Measurements from ENCODE around the gene C20orf204.
"Not testable (repeated sequence)": the region's sequence is repeated elsewhere in the genome, so short reads cannot be mapped to it uniquely, and the experiment has no call there.

The C20orf204 gene, protein sequence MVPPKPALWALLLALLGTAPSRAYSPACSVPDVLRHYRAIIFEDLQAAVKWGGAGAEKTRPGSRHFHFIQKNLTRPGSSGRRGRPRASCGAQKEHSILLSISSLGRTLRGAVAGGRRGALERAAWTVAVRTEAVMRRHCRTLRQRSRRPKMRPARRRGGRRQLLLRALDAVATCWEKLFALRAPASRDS

GRCh38 chr20:64035933-64036345, at the start of gene C20orf204:
Gene C20orf204 (plus strand): TSS chr20:64036182. CDS start chr20:64036324, 142 bp downstream.
- no peak for DNase-seq (ENCODE audit: low read depth in 2 of 2)

DNA sequence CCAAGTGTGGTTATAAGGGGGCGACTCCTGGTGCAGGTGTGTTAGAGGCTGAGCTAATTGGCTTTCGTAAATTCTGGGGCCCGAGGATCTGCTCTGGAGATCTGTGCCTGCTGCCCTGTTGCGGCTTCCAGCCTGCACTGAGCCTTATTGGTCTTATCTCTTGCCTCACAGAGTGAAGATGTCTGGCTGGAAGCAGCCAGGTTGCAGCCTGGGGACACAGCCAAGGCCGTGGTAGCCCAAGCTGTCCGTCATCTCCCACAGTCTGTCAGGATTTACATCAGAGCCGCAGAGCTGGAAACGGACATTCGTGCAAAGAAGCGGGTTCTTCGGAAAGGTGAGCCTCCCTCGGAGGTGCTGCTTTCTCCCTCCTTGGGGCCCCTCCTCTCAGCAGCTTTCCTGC, 35.1 kb upstream of the C20orf204 start:
- DNase-seq (ENCODE audit: low read depth in 2 of 2): no peak

DNA sequence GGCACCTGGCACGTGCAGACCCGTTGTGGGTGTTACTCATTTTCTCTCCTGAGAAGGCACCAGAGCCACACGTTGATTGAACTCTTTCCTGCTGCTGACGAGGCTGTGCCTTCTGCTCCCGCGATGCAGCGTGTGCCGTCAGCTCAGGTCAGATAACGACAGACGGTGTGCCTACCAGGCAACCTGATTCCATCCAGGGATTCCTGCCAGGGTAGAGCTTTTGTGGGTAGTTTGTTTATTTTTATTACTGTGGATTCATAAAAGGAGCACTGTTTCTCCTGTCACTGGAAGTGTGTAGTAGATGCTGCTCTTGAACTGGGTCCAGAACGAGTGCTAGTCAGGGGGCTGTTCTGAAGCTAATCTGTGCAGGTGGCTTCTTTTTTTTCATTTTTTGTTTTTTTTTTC, 34.4 kb upstream of the C20orf204 start:
- no peak for DNase-seq (ENCODE audit: low read depth in 2 of 2)

- DNase-seq (ENCODE audit: low read depth in 2 of 2): no peak
Measured at GRCh38 chr20:64003960-64004725, 31.8 kb upstream of the C20orf204 start.

GRCh38 chr20:64005394-64005793, 30.6 kb upstream of the C20orf204 start:
- no peak for DNase-seq (ENCODE audit: low read depth in 2 of 2)

- no peak for DNase-seq (ENCODE audit: low read depth in 2 of 2)
Measured at GRCh38 chr20:64006490-64006889, 29.5 kb upstream of the C20orf204 start.

DNA sequence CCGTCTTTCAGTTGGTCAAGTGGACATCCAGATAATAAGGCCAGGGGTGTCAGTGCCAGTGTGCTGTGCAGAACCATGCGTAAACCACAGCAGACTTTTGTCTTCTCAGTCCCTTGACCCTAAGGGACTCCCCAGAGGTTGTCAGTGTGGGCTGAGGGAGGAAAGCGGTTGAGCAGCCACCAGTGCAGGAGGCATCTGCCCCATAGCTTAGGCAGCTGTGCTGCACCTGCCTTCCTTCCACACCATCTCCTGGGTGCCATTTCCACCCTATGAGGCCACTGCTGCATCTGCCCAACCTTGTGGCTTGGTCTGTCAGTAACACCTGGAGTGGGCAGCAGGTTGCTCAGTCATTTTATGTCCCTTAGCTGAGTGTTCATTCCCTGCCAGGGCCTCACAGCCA, 29.1 kb upstream of the C20orf204 start:
- DNase-seq (ENCODE audit: low read depth in 2 of 2): no peak

DNA sequence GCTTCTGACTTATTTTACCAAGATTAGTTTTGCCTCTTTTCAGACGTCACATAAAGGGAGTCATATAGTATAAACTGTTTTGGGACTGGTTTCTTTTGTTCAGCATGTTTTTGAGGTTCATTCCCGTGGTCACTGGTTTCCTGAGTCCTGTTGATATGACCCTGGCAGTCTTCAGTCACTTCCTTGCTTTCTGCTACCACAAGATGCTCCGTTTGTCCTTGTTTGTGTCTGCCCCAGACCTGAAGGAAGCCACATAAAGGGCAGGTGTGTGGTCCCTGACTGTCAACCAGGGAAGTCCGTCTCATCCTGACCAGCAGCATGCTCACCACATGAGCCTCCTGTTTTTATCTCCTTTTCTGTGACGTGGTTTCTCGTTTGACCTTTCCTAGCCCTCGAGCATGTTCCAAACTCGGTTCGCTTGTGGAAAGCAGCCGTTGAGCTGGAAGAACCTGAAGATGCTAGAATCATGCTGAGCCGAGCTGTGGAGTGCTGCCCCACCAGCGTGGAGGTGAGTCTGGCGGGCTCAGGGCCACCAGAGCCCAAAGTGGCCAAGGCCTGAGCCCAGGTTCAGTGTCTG, 26.1 kb upstream of the C20orf204 start:
- no peak for DNase-seq (ENCODE audit: low read depth in 2 of 2)

GRCh38 chr20:64010711-64011237, 25.2 kb upstream of the C20orf204 start:
- DNase-seq (ENCODE audit: low read depth in 2 of 2): no peak

DNA sequence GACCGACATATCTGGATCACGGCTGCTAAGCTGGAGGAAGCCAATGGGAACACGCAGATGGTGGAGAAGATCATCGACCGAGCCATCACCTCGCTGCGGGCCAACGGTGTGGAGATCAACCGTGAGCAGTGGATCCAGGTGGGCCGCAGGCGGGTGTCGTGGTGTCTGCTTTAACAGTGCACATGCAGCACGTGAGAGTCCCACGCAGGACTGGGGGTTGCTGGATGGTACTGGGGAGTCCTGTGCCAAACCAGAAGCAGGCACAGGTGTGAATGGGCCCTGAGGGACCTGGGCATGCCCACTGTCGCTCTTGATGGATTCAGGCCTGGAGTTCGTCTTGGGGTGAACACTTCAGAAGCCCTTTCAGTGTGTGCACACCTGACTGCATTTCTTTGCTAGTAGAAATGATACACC, 24.6 kb upstream of the C20orf204 start:
- DNase-seq (ENCODE audit: low read depth in 2 of 2): no peak

DNA sequence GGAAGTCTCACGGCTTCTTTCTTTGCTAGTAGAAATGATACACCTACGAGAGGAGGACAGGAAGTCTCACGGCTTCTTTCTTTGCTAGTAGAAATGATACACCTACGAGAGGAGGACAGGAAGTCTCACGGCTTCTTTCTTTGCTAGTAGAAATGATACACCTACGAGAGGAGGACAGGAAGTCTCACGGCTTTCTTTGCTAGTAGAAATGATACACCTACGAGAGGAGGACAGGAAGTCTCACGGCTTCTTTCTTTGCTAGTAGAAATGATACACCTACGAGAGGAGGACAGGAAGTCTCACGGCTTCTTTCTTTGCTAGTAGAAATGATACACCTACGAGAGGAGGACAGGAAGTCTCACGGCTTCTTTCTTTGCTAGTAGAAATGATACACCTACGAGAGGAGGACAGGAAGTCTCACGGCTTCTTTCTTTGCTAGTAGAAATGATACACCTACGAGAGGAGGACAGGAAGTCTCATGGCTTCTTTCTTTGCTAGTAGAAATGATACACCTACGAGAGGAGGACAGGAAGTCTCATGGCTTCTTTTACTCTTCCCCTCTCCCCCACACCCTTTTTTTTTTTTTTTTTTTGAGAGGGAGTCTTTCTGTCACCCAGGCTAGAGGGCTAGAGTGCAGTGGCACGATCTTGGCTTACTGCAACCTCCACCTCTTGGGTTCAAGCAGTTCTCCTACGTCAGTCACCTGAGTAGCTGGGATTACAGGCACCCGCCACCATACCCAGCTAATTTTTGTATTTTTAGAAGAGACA, 23.4 kb upstream of the C20orf204 start:
- not testable (repeated sequence) for DNase-seq (ENCODE audit: low read depth in 2 of 2)

DNA sequence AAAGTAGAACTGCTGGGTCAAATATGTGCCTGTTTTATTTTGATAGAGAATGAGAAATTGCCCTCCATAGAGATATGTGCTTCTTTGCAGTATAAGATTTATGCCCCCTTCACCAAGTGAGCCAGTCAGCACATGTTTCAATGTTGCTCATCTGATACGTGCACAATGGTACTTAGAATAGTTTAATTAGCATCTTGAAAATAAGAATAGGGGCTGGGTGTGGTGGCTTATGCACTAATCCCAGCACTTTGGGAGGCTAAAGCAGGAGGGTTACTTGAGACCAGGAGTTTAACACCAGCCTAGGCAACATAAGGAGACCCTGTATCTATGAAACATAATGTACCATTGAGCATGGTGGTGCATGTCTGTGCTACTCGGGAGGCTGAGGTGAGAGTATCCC, 20.3 kb upstream of the C20orf204 start:
- DNase-seq (ENCODE audit: low read depth in 2 of 2): no peak

DNA sequence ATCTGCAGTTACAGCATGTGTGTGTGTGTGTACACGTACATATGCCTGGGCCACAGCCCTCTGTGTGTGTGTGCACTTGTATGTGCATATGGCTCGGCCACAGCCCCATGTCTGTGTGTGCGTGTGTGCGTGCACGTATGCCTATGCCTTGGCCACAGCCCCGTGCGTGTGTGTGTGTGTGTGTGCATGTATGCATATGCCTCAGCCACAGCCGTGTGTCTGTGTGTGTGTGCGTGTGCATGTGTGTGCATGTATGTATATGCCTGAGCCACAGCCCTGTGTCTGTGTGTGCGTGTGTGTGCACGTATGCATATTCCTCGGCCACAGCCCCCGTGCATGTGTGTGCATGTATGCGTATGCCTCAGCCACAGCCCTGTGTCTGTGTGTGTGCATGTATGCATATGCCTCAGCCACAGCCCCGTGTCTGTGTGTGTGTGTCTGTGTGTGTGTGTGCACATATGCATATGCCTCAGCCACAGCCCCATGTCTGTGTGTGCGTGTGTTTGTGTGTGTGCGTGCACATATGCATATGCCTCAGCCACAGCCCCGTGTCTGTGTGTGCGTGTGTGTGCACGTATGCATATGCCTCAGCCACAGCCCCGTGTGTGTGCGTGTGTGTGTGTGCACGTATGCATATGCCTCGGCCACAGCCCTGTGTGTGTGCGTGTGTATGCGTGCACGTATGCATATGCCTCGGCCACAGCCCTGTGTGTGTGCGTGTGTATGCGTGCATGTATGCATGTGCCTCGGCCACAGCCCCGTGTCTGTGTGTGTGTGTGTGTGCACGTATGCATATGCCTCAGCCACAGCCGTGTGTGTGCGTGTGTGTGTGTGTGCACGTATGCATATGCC, 14.6 kb upstream of the C20orf204 start:
- DNase-seq (ENCODE audit: low read depth in 2 of 2): no peak

DNA sequence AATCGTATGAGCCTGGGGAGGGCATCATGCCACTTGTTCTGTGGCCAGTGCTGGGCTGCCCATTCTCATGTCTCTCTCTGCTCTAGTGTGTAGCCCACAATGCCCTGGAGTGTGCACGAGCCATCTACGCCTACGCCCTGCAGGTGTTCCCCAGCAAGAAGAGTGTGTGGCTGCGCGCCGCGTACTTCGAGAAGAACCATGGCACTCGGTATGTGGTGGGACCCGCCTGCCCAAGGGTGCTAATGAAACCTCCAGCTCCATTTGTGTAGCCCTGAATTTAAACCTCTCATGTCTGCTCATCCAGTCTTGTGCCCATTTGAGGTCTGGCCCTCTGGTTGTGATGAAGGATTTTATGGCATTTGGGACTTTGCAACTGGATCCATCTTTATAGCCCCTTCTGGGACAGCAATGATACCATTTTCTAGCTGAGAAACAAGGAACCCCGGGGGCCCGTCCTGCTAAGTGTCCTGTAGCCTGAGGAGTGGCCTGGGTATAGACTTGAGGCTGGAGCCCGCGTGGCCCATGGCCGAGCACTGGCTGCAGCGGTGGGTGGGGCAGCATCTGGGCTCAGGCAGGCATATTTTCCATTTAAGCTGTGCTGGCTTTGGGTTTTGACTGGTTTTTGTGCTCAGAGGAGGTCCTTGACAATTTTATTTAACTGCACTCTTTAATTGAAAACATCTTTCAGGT, 13.2 kb upstream of the C20orf204 start:
- no peak for DNase-seq (ENCODE audit: low read depth in 2 of 2)

DNA sequence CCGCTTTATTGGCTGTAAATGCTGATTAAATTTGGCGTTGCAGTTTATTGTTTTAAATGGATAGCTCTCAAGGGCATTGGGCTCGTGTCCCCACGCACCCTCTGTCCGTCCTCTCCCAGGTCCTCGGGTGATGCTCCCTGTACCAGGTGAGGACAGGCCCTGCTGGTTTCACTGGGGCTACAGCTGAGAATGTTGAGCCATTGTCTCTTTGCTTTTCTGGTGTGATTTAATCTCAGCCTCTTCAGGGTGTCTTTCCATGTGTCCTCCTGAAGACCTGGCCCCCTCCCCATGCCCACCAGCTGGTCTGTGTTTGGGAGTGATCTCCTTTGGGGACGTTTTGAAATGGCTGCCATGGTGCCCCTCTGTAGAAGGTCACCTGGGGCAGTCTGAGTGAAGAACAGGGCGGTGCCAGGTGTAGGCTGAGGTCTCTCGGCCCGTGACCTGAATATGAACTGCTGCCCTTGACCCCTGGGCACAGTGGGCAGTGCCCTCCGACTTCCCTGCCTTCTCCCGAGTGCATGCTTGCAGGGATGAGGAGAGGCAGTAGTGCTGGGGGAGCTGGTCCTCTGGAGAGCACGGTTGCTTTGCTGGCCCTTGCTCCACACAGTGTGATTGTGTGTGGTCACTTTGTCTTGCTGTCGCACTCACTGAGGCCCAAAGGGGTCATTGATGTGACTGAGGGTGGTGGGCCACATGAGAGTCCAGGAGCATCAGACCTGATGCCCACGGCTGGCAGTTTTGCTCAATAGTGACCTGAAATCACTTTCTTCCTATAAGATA, 12.4 kb upstream of the C20orf204 start:
- no peak for DNase-seq (ENCODE audit: low read depth in 2 of 2)

DNA sequence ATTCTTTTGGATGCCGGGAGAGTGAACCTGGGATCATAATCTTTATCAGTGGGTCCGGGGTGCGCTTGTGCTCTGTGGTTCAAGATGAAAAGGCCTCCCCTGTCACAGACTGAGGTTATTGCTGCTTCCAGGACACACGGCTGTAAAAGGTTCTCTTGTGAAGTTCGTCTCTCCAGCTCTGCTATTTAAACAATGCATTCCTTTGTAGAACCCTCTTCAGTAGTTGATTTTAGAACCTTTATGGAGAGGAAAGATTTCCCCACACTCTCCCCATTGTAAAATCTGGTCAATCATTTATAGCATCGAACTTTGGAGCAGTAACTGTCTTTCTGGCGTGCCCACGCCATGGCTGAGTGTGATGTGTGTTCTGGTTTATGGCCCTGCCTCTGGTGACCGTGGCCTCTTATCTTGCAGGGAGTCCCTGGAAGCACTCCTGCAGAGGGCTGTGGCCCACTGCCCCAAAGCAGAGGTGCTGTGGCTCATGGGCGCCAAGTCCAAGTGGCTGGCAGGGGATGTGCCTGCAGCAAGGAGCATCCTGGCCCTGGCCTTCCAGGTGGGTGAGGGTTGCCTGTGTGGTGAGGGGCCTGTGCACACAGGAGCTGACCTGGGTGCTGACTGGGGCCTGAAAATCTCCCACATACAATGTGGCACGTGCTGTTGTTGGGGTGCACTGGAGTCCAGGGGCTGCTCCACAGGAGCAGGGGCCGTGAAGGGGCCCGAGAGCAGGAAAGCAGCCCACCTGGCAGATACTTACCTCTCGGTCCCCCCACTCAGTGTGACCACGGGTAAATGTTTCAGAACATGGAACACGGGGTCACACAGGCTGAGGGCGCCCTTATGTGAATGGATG, 11.6 kb upstream of the C20orf204 start:
- no peak for DNase-seq (ENCODE audit: low read depth in 2 of 2)

- no peak for DNase-seq (ENCODE audit: low read depth in 2 of 2)
Measured at GRCh38 chr20:64025101-64025825, 10.7 kb upstream of the C20orf204 start.

GRCh38 chr20:64025826-64026412, 10.1 kb upstream of the C20orf204 start:
- DNase-seq (ENCODE audit: low read depth in 2 of 2): no peak
